Cardiac muscle cell (in vitro differentiated cells and primary cell): ENCODE data around the gene ATP2B2. TPM values are rescaled to one million over a fixed set of nuclear protein-coding genes. Genes with fewer than 3 reads are reported as not detected.

Experiments used
- DNase-seq, 2 donors: peaks; one replicate each; pipeline versions ENCODE4 v3.0.0 to v3.0.0-alpha.2; 2010 to 2017; ENCODE audit warnings: low read depth in 1 of 2, low spot score in 1 of 2
- H3K27ac ChIP-seq: fragments of 200-600 bp; sonication (generic); 2 replicates; pipeline ENCODE4 v1.5.1; 2016
- H3K27me3 ChIP-seq: fragments of 200-600 bp; sonication (generic); 2 replicates; pipeline ENCODE4 v1.6.0; 2016; ENCODE audit warnings: control low read depth
- H3K36me3 ChIP-seq: fragments of 200-600 bp; sonication (generic); 2 replicates; pipeline ENCODE4 v1.5.1; 2016; ENCODE audit warnings: control low read depth
- H3K4me1 ChIP-seq: fragments of 200-600 bp; sonication (generic); 2 replicates; pipeline ENCODE4 v1.8.1; 2017; ENCODE audit warnings: low read depth, mild to moderate bottlenecking, mixed run types
- H3K4me3 ChIP-seq: fragments of 200-600 bp; sonication (generic); 2 replicates; pipeline ENCODE4 v1.5.1; 2016; ENCODE audit warnings: mild to moderate bottlenecking
- H3K9me3 ChIP-seq: fragments of 200-600 bp; sonication (generic); 2 replicates; pipeline ENCODE4 v1.5.1; 2017; ENCODE audit warnings: low read depth, mild to moderate bottlenecking, control low read depth
- CTCF ChIP-seq: IDR thresholded peaks from 2 replicates; pipeline ENCODE4 v1.5.1; 2012; ENCODE audit warnings: low read depth, mild to moderate bottlenecking, low read length
- polyA plus RNA-seq: library from polyadenylated mRNA; unstranded; fragments of >200 nt; fragmentation: Nextera tagmentation; extraction: Ambion mirVana; gene quantifications from 2 replicates; pipeline ENCODE4 v1.2.1, GENCODE V29; 2016
- total RNA-seq: library from RNA; depleted of rRNA; stranded (reverse); fragments of >200 nt; gene quantifications from 2 replicates; pipeline ENCODE4 v1.2.3, GENCODE V29; 2016

Gene ATP2B2
- total and polyA plus RNA-seq, 2 experiments from 2014 or later: 0.22 to 0.77 TPM

GRCh38 chr3:10510743-10511432, 5.5 kb upstream of the ATP2B2 start:
- no peaks in the 10 kb centered on the region for H3K9me3 ChIP-seq
- no peak for DNase-seq
- no peak for TF ChIP-seq CTCF
- peaks cover 4% of the 10 kb centered on the region for H3K4me1 ChIP-seq
- no peak overlapping the region for H3K4me3 ChIP-seq
- peaks cover under 1% of the 10 kb centered on the region for H3K27me3 ChIP-seq
- H3K36me3 ChIP-seq: no peaks in the 10 kb centered on the region
- H3K27ac ChIP-seq: no peak overlapping the region

GRCh38 chr3:10510086-10510742, 4.8 kb upstream of the ATP2B2 start:
- Histone ChIP-seq H3K27me3 (peaks cover 7% of the 10 kb centered on the region), H3K36me3 (no peaks in the 10 kb centered on the region), H3K4me3 (no peak overlapping the region), H3K27ac (no peak overlapping the region), H3K4me1 (peaks cover 5% of the 10 kb centered on the region), H3K9me3 (no peaks in the 10 kb centered on the region)
- no peak for TF ChIP-seq CTCF
- DNase-seq: no peak

- H3K4me1 ChIP-seq: peaks cover 8% of the 10 kb centered on the region
- no peak overlapping the region for H3K4me3 ChIP-seq
- no peak for TF ChIP-seq CTCF
- no peak for DNase-seq
- peaks cover 15% of the 10 kb centered on the region for H3K27me3 ChIP-seq
- H3K27ac ChIP-seq: no peak overlapping the region
- no peaks in the 10 kb centered on the region for H3K9me3 ChIP-seq
- no peaks in the 10 kb centered on the region for H3K36me3 ChIP-seq
Measured at GRCh38 chr3:10509325-10509724, 3.9 kb upstream of the ATP2B2 start.

- DNase-seq: no peak
- peaks cover 15% of the 10 kb centered on the region for H3K27me3 ChIP-seq
- H3K27ac ChIP-seq: no peak overlapping the region
- TF ChIP-seq CTCF: no peak
- peaks cover 8% of the 10 kb centered on the region for H3K4me1 ChIP-seq
- H3K9me3 ChIP-seq: no peaks in the 10 kb centered on the region
- no peaks in the 10 kb centered on the region for H3K36me3 ChIP-seq
- no peak overlapping the region for H3K4me3 ChIP-seq
Measured at GRCh38 chr3:10508619-10509260, 3.4 kb upstream of the ATP2B2 start.

- H3K4me1 ChIP-seq: peaks cover 8% of the 10 kb centered on the region
- no peak for TF ChIP-seq CTCF
- no peak overlapping the region for H3K4me3 ChIP-seq
- H3K27ac ChIP-seq: no peak overlapping the region
- no peaks in the 10 kb centered on the region for H3K9me3 ChIP-seq
- peaks cover 15% of the 10 kb centered on the region for H3K27me3 ChIP-seq
- no peaks in the 10 kb centered on the region for H3K36me3 ChIP-seq
- DNase-seq: no peak
Measured at GRCh38 chr3:10508235-10508618, 2.8 kb upstream of the ATP2B2 start.
